Midbrain (tissue), 1 donor: ENCODE measurements around the gene GMDS.

Source experiments
- DNase-seq: peaks from one replicate; lab custom pipeline; 2025; lab: John Stamatoyannopoulos, UW

GMDS gene

GRCh38 chr6:2133716-2134310 is 111.6 kb downstream of the GMDS start:
- no peak for DNase-seq

- DNase-seq: no peak
These were observed 112.5 kb downstream of the GMDS start for GRCh38 chr6:2132916-2133315.

- no peak for DNase-seq
These were observed 113.0 kb downstream of the GMDS start for GRCh38 chr6:2132416-2132815.

- DNase-seq: no peak
These were observed 116.2 kb downstream of the GMDS start for GRCh38 chr6:2129182-2129621.

GRCh38 chr6:2127484-2127911 is 117.9 kb downstream of the GMDS start:
- DNase-seq: no peak

- DNase-seq: no peak
These were observed 119.1 kb downstream of the GMDS start for GRCh38 chr6:2126351-2126750.

GRCh38 chr6:2125158-2125557 is 120.2 kb downstream of the GMDS start:
- no peak for DNase-seq

- DNase-seq: no peak
These were observed 121.1 kb downstream of the GMDS start for GRCh38 chr6:2124260-2124709.

GRCh38 chr6:2120912-2121311 is 124.5 kb downstream of the GMDS start:
- DNase-seq: no peak

GRCh38 chr6:2119275-2119674 is 126.1 kb downstream of the GMDS start:
- DNase-seq: no peak

GRCh38 chr6:2118136-2118535 is 127.3 kb downstream of the GMDS start:
- DNase-seq: no peak

- DNase-seq: no peak
These were observed 128.0 kb downstream of the GMDS start for GRCh38 chr6:2117447-2117846.

GRCh38 chr6:2116496-2116895 is 128.9 kb downstream of the GMDS start:
- DNase-seq: no peak

GRCh38 chr6:2114100-2114499 is 131.3 kb downstream of the GMDS start:
- DNase-seq: no peak

GRCh38 chr6:2111162-2111677 is 134.2 kb downstream of the GMDS start:
- no peak for DNase-seq

- no peak for DNase-seq
These were observed 134.9 kb downstream of the GMDS start for GRCh38 chr6:2110504-2110903.

- no peak for DNase-seq
These were observed 135.6 kb downstream of the GMDS start for GRCh38 chr6:2109796-2110195.

GRCh38 chr6:2108700-2109306 is 136.6 kb downstream of the GMDS start:
- DNase-seq: no peak

GRCh38 chr6:2104524-2104880 is 140.9 kb downstream of the GMDS start:
- no peak for DNase-seq

- DNase-seq: peak; percentile 42
These were observed 141.5 kb downstream of the GMDS start for GRCh38 chr6:2103765-2104523.

GRCh38 chr6:2102966-2103365 is 142.4 kb downstream of the GMDS start:
- DNase-seq: no peak

GRCh38 chr6:2102316-2102883 is 143.0 kb downstream of the GMDS start:
- no peak for DNase-seq

GRCh38 chr6:2101213-2101612 is 144.2 kb downstream of the GMDS start:
- no peak for DNase-seq
